Jurkat, Clone E6-1 (cell line): ENCODE data around the gene PTPRN2.

ENCODE experiments used
- DNase-seq: peaks from one replicate; pipeline ENCODE4 v3.0.0-alpha.2; 2011; ENCODE audit warnings: low read depth, low spot score
- H3K4me3 ChIP-seq: 2 replicates; pipeline ENCODE4 v1.5.1; 2011; ENCODE audit warnings: mild to moderate bottlenecking, low read length, control low read depth, moderate library complexity

Gene PTPRN2

DNA sequence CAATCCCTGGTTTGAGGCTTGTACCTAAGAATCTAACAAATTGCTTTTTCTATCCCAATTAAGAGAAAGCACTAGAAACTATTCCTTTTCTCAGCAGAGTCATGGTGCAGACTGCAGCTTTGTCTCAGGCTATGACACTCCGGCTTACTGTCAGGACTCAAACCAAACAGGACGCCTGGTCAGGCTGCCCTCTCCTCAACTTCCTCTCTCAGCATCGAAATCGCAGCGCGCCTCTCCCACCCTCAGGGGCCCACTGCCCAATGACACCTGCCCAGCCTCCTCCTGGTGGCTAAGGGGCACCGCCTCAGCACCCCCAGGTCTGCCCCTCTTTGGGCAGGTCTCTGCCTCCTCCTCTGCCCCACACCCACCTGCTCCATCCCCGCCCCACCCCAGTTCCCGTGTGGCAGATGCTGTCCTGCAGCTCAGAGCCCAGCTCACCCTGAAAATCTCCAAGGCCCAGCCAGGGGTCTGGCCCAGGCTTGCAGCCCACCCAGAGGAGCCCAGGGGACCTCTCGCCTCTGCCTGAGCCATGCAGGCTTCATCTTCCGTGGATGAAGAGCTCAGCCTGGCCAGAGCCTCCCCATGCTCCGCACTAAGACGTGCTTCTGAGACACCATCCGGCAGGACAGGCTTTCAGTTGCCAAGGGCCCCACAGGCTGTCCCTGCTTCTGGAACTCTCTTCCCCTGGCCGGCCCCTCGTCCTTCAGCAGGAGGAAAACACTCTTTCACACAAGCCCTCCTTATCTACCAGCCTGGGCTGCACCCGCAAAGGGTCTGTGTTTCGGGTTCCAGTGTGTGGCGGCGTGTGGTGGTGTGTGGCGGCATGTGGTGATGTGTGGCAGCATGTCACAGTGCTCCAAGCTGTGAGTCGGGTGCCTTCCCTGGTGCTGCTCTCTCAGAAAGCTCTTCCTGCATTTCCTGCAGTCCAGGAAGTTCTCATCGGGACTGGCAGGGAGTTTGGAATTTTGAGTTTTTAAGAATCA lies 16.4 kb upstream of the PTPRN2 start:
- DNase-seq: no peak
- no peak overlapping the region for H3K4me3 ChIP-seq

DNA sequence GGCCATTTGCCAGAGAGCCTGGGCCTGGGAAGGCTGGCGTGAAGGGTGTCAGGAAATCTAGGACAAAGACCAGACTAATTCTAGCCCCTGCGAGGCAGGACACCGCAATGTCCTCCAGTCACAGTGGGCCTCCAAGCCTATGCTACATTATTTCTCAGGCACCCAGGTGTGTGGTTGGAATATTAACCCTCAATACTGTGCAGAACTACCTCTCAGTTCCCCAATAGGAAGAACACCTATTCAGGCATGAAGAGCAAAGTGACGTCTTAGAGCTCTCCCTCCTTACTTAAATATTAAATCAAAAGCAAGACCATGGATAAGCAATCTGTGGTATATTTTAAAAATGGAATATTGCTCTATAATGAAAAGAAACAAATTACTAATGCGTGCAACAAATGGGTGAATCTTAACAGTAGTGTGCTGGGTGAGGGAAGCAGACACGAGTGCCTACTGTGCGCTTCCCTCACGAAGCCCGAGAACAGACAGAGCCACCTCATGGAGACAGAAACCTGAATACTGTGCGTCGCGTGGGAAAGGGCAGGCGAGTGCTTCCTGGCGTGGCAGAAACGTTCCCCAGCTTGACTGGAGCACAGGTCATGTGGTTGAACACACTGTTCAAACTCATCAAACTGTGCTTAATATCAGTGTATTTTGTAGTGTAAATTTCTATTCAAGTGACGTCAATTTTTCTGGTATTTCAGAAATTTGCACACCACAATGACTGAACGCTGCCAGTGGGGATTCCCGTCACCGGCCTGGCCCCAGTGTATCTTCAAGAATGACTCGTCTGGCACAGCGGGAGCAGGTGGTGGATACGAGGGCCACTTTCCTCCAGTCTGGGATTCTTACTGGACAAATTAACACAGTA lies 15.5 kb upstream of the PTPRN2 start:
- H3K4me3 ChIP-seq: no peak overlapping the region
- DNase-seq: no peak

DNA sequence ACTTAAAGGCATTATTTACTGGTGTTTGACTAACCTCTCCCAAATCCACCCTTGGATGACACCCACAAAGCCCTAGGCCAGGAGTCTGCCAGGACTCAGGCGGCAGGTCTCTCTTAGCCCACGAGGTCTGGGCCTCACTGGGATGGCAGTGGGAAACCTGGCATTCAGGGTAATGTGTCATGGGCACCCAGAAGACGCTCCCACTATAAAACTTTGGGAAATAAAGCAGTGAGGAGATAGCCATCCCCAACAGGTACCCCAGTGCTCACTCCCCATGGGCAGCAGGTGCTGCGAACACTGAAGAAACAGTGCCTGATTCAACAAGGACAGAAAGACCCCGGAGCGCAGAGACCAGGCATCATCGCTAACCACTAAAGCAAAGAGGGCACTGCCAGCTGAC lies 14.4 kb upstream of the PTPRN2 start:
- no peak overlapping the region for H3K4me3 ChIP-seq
- DNase-seq: no peak

DNA sequence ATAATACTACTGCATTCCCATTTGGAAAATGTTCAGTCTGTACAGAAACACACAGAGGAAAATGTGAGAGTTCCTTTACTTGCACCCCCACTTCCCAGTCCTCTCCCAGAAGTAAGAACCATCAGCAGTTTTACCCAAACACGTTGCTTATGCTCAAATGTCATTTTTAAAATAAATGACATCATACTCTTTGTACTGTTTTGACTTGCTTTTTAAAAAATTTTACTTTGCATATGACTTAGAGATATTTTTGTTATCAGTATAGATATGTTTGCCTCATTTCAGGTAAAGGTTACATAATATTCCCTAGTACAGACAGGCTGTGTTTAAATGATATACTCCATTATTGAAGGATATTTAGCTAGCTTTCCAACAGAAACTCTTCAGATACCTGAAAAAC lies 13.5 kb upstream of the PTPRN2 start:
- DNase-seq: no peak
- no peak overlapping the region for H3K4me3 ChIP-seq

DNA sequence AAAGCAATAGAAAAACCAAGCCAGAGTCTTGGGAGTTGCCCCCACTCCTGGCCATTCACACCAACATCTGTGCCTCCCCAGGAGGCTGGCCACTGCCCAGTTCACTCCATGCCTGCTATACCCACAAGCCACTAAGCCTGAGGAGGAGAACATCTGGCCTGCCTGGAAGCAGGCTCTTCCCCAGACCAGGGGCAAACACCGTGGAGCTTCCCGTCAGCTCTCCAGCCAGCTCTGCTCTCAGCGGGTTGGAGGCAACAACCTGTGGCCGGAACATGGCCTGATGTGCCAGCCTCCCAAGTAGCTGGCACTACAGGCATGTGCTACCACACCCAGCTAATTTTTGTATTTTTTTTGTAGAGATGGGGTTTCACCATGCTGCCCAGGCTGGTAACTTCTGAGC lies 9.1 kb upstream of the PTPRN2 start:
- no peak overlapping the region for H3K4me3 ChIP-seq
- no peak for DNase-seq

DNA sequence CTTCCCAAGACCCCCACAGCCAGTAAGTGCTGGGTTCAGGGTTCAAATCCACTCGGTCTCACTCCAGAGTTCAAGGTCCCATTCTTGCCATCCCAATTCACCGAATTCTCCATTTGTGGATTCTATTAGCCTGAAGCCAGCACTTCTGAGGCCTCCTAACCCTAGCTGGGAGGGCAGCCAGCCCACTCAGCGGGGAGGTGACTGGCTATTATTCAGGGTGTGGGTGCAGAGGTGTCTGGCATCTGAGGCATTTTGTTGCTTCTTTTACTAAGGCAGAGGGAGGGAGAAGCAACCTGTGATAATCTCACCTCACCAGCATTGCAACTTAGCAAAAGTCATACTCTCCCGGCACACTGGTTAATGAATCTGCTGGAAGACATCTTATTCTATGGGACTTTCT lies 8.7 kb upstream of the PTPRN2 start:
- DNase-seq: no peak
- H3K4me3 ChIP-seq: no peak overlapping the region

DNA sequence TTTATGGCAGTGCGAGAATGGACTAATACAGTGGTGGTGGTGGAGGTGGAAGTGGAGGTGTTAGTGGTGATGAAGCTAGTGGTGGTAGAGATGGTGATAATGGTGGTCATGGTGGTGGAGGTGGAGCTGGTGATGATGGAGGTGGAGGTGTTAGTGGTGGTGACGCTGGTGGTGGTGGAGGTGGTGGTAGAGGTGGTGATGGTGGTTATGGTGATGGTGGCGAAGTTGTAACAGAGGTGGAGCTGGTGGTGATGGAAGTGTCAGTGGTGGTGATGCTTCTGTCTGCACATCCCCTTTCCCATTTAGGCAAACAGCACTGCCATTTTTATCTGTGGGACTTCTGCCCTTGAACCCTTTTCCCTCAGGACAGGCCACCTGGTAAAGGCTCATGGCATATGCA lies 7.4 kb upstream of the PTPRN2 start:
- no peak overlapping the region for H3K4me3 ChIP-seq
- DNase-seq: no peak

DNA sequence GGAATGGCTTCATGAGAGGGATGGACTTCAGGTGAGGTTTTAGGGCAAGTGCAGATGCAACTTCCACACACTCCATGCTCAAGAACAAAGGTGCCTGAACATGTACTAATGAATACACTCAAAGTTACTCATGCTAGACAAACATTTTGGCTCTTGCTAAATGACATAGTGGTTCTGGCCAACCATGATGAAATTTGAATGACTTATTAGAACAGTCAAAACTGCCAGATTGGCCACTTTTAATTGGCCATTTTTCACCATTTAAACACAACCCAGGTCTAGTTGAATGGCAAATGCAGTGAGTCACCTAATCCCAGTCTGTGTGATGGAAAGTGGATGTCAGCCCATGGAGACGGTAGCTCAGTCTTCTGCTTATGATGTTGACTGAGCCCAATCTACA lies 4.9 kb upstream of the PTPRN2 start:
- DNase-seq: no peak
- H3K4me3 ChIP-seq: no peak overlapping the region

DNA sequence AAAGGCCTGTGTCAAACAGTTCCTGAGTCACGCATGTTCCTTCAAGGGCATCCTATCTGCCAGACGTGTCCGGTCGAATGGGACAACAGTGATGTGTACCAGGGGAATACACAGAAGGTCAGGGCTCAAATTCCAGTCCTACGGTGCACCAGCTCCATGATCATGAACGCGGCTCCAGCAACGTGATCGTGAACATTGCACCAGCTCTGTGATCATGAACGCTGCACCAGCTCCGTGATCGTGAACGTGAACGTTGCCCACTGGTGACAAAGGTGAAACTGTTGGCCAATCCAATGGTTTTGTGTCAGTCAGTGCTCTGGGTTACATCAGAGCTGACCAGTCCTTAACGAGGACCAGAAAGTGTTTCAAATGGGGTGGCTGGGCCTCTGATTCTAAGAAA lies 4.3 kb upstream of the PTPRN2 start:
- no peak overlapping the region for H3K4me3 ChIP-seq
- DNase-seq: no peak

DNA sequence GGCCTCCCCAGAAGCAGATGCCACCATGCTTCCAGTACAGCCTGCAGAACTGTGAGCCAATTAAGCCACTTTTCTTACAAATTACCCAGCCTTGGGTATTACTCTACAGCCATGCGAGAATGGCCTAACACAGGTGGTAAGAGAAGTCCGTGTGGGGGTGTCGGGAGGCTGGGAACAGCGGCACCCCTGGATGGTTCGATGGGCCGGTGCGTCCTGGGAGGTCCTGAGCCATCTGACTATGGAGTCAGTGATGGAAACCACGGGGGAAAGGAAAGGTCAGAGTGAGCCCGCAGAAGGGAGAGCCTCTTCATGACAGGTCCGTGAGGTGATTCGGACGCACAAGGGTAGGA lies 2.5 kb upstream of the PTPRN2 start:
- DNase-seq: no peak

DNA sequence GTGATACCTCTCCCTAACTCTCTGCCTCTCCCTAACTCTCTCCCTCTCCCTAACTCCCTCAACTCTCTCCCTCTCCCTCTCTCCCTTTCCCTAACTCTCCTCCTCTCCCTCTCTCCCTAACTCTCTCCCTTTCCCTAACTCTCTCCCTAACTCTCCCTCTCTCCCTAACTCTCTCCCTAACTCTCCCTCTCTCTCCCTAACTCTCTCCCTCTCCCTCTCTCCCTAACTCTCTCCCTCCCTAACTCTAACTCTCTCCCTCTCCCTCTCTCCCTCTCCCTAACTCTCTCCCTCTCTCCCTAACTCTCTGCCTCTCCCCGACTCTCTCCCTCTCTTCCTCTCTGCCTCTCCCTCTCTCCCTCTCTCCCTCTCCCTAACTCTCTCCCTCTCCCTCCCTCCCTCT lies 2.0 kb upstream of the PTPRN2 start:
- DNase-seq: no peak

More for the DNA sequence above, 2.5 kb upstream of the PTPRN2 start:
- H3K4me3 ChIP-seq: no peak overlapping the region

DNA sequence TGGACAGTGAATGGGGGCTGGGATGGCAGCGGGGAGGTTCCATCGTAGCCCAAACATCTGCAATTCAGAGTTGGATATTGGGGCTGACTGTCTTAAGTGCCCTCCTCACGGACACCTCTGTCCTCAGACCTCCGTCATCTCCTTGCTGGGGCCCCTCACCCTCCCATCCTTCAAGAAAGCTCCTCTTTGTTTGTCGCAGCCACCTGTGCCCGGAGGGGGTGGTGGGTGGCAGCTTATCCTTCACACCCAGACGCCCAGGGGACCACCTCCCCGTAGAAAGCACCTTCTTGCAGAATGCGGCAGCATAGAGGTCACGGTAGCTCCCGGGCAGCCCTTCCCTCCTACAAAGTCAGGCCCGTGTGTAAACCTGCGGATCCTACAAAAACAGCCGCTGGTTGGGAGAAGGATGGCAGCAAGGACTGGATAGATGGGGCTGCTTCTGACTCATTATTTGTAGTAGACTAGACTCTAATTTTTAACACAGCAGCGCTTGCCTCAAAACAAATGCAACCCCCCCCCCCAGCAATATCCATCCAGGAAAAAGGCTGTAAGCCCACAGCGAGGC lies 1.3 kb upstream of the PTPRN2 start:
- DNase-seq: no peak
- no peak overlapping the region for H3K4me3 ChIP-seq

More for the DNA sequence above, 2.0 kb upstream of the PTPRN2 start:
- H3K4me3 ChIP-seq: no peak overlapping the region

DNA sequence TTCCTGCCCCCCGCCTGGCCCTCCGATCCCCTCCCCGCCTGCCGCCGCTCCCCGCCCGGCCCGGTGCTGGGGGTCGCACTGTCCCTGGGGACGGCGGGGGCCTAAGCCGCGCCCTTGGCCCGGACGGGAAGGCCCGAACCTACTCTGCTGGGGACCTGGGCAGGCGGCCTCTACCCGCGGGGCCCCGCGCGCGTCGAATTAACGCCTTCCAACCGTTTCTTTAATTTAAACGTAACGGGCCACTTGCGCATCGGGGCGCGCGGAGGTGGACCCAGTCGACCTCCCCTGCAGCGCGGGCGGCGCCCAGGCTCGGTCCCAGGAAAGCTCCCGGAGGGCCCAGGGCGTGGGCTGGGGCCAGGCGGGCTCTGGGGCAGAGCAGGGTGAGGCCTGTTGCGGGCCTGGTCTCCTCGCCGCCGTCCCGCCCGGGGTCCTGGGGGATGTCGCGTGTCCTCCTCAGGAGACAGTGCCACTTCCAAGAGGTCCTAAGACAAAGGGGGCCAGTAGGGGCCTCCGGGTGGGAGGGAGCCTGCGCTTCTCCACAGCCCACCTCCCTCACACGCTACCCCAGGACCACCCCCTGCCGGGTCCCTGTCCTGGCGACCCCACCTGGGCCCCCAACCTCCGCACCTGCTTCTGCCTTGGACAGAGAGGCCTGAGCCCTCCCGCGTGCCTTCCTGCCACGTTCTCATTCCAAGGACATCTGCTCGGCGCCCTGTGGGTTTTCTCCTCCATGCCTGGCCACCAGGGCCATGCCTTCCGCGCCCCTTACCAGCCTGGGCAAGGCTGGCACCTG lies 658 bp upstream of the PTPRN2 start:
- no peak for DNase-seq
- no peak overlapping the region for H3K4me3 ChIP-seq

DNA sequence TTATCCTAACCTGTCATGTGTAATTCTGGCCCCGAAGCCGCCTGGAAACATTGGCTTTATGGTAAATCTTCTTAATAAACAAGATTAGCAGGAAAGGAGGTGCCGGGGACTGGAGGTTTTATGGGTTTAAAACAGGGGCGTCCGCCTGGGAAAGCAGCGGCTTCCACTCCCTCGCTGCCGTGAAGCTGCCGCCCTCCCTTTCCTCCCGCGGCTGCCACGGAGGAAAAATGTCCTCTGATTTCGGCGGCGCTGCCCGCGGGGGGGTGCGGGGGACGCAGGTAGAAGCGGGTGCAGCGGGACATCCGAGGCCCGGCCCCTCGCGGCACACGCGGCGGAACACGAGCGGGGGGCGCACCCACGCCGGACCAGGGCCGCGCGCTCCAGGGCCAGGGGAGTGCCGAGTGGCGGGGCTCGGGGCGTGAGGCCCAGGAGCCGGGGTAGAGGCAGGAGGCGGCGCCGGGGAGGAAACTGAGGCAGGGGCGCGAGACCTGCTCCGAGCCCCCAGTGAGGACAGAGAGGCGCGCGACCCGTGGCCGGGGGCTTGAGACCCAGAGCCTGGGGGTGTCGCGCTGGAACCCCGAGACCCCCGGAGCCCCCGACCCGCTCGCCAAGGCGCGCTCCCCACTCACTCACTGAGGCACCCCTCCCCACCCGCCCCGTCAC lies 993 bp downstream of the PTPRN2 start:
- no peak for DNase-seq
- no peak overlapping the region for H3K4me3 ChIP-seq

DNA sequence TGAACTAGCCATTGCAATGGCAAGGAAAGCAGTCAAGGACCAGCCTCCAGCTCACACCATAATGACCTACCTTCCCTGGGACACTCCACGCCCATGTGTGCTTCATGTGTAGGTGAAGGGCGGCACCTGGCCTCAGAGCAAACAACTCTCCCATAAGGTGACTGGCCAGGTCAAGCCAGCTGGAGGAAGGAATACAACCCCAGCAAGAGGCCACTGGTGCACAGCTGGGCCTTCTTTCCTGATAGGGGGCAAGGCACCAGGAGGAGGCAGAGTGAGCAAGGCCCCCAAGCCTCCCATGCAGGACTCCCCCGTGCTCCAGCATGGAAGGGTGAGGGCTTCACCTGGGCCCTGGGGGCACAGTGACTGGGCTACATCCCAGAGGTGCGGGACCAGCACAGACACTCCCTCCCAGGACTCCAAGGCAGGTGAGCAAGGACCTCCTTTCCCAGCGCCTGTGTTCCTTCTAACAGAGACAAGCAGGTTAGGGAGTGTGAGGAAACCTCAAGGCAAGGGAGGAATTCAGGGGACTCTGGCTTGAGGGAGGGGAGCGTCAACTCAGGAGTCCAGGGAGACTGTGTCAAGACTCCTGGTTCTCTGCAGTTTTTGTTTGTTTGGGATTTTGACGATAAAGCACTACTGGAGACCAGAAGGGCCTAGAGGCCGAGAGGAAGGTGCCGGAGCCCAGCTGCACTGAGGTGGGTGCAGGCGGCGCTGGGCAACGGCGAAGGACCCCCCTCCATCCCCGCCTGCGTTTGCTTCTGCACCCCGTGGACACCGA lies 1.7 kb downstream of the PTPRN2 start:
- no peak overlapping the region for H3K4me3 ChIP-seq

DNA sequence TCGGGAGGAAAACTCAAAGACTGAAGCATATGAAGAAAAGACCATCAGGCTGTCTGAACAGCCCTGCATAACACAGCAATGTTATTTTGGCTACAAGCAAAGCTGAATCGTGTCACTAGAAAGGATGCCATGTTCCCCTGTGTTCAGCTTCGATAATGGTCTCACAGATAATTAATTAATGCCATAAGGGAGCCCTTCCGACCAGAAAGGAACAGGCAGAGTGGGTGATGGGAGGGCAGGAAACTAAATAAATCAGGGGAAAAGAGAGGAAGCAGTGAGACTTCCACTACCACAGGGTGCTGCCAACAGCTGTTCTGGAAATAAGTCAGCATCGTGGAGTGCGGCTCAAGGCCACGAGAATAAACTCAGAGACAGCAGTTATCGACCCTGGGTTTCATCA lies 3.2 kb downstream of the PTPRN2 start:
- no peak overlapping the region for H3K4me3 ChIP-seq
- no peak for DNase-seq

More for the DNA sequence above, 1.7 kb downstream of the PTPRN2 start:
- DNase-seq: no peak

DNA sequence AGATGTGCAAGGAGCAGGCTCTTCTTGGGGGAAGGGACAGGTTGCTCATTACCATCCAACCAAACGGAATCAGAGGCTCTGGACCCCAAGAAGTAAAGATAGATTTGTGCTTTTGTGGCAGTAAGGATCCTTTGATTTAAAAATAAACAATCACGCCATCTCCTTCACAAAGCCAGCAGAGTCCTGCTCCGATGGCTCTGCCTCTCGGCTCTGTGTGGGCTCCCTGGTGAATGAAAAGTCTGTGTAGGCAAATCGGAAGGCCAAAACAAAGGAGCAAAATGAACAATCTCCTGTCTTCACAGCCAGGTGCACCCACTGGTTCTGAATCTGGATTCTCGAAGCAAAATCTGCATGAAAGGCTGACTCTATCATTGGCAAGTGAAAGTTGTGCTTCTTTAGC lies 3.8 kb downstream of the PTPRN2 start:
- no peak overlapping the region for H3K4me3 ChIP-seq
- DNase-seq: no peak

DNA sequence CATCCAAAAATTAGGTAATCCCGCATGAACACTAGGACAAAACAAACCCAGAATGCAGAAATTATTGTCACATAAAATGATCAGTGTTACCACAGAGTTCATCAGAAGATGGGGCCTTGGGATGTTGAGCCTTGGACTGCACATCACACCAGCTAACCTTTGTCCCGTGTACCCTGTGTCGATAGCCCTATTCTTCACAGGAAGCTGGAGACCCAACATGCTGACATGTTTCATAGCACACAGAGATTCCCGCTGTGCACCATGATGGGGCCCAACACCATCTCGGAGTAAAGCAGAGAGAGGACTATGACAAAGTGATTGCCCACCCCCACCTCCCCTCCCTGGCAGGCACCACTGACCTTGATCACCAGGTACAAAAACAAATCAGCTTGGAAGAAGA lies 4.5 kb downstream of the PTPRN2 start:
- H3K4me3 ChIP-seq: no peak overlapping the region
- DNase-seq: no peak
